ENCODE measurements around the gene HMX1. TPM values are rescaled to one million over a fixed set of nuclear protein-coding genes. Genes with fewer than 3 reads are reported as not detected.

HMX1 gene
- total RNA-seq, 2 experiments from 2014 or later: not detected

- ChIA-PET POLR2A (no interaction called here), CTCF (no interaction called here)
Measured at GRCh38 chr4:8860096-8860891, 11.3 kb downstream of the HMX1 start.

GRCh38 chr4:8859550-8860095 lies 12.0 kb downstream of the HMX1 start:
- ChIA-PET POLR2A (no interaction called here), CTCF (no interaction called here)

GRCh38 chr4:8858701-8859210 lies 12.9 kb downstream of the HMX1 start:
- POLR2A ChIA-PET: no interaction called here
- CTCF ChIA-PET: no interaction called here

- CTCF ChIA-PET: no interaction called here
- POLR2A ChIA-PET: no interaction called here
Measured at GRCh38 chr4:8857766-8858700, 13.6 kb downstream of the HMX1 start.

- ChIA-PET CTCF (no interaction called here), POLR2A (no interaction called here)
Measured at GRCh38 chr4:8856835-8857621, 14.6 kb downstream of the HMX1 start.

GRCh38 chr4:8855818-8856245 lies 15.8 kb downstream of the HMX1 start:
- POLR2A ChIA-PET: no interaction called here
- CTCF ChIA-PET: interaction anchor here (1.5 kb wide), 1 partner anchor 62 kb away, joined by 3 read pairs; no protein-coding TSS in a partner anchor

GRCh38 chr4:8854931-8855330 lies 16.7 kb downstream of the HMX1 start:
- CTCF ChIA-PET: interaction anchor here (1.5 kb wide), 1 partner anchor 63 kb away, joined by 3 read pairs; no protein-coding TSS in a partner anchor
- POLR2A ChIA-PET: no interaction called here

- POLR2A ChIA-PET: no interaction called here
Measured at GRCh38 chr4:8854016-8854415, 17.6 kb downstream of the HMX1 start.

GRCh38 chr4:8853249-8853648 lies 18.4 kb downstream of the HMX1 start:
- ChIA-PET CTCF (no interaction called here), POLR2A (no interaction called here)

More at GRCh38 chr4:8854016-8854415, 17.6 kb downstream of the HMX1 start:
- CTCF ChIA-PET: no interaction called here

- POLR2A ChIA-PET: no interaction called here
Measured at GRCh38 chr4:8852118-8852704, 19.4 kb downstream of the HMX1 start.

GRCh38 chr4:8851321-8852117 lies 20.1 kb downstream of the HMX1 start:
- CTCF ChIA-PET: no interaction called here
- POLR2A ChIA-PET: no interaction called here

More at GRCh38 chr4:8852118-8852704, 19.4 kb downstream of the HMX1 start:
- CTCF ChIA-PET: no interaction called here

GRCh38 chr4:8850830-8851188 lies 20.8 kb downstream of the HMX1 start:
- ChIA-PET POLR2A (no interaction called here), CTCF (no interaction called here)

- CTCF ChIA-PET: no interaction called here
- POLR2A ChIA-PET: no interaction called here
Measured at GRCh38 chr4:8850074-8850829, 21.4 kb downstream of the HMX1 start.

GRCh38 chr4:8849266-8850073 lies 22.2 kb downstream of the HMX1 start:
- CTCF ChIA-PET: no interaction called here
- POLR2A ChIA-PET: no interaction called here

- ChIA-PET POLR2A (no interaction called here), CTCF (no interaction called here)
Measured at GRCh38 chr4:8848507-8849265, 23.0 kb downstream of the HMX1 start.

- ChIA-PET CTCF (no interaction called here), POLR2A (no interaction called here)
Measured at GRCh38 chr4:8847764-8848163, 23.9 kb downstream of the HMX1 start.
